Activated CD4-positive, alpha-beta T cell treated with anti-CD3 and anti-CD28 coated beads, Interleukin-2, amount 50 U/mL, for 1 hour (primary cell): ENCODE data around the gene IQGAP2.
"Not testable (repeated sequence)": the region's sequence is repeated elsewhere in the genome, so short reads cannot be mapped to it uniquely, and the experiment has no call there.

Experiments
- DNase-seq: peaks from one replicate; pipeline ENCODE4 v3.0.0-alpha.2; 2020

Gene IQGAP2

DNA sequence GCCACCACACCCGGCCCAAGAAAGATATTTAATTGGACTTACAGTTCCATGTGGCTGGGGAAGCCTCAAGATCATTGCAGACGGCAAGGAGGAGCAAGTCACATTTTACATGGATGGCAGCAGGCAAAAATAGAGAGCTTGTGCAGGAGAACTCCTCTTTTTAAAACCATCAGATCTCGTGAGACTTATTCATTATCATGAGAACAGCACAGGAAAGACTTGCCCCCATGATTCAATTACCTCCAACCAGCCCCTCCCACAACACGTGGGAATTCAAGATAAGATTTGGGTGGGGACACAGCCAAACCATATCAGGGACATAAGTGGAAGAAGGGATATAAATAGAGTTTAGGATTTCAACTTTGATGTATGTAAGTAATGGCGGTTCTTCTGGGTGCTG is 115.2 kb downstream of the IQGAP2 start:
- DNase-seq = not testable (repeated sequence)

DNA sequence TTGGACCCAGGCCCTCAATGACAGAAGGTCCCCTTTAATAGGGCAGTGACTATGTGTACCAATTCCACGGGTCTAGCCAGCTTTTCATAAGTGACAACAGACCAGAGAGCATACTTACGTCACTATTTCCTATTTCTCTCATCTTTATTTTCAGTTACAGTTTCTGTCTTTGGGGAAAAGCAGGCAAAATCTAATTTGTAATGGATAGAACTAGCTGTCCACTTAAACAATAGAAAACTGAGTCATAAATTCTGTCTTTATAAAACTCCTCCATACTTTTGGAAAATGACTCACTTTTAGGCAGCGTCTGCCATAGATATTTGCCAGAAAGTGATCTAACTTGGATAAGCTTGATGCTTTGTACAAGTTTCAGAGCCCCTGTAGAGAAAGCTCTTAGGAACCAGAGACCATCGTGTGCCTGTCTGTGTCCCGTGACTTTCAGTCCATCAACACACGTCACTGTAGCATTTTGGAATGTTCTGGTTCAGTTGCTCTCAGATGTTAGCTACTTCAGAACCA is 118.2 kb downstream of the IQGAP2 start:
- DNase-seq = no peak

GRCh38 chr5:76522103-76522935 is 119.2 kb downstream of the IQGAP2 start:
- DNase-seq = no peak

DNA sequence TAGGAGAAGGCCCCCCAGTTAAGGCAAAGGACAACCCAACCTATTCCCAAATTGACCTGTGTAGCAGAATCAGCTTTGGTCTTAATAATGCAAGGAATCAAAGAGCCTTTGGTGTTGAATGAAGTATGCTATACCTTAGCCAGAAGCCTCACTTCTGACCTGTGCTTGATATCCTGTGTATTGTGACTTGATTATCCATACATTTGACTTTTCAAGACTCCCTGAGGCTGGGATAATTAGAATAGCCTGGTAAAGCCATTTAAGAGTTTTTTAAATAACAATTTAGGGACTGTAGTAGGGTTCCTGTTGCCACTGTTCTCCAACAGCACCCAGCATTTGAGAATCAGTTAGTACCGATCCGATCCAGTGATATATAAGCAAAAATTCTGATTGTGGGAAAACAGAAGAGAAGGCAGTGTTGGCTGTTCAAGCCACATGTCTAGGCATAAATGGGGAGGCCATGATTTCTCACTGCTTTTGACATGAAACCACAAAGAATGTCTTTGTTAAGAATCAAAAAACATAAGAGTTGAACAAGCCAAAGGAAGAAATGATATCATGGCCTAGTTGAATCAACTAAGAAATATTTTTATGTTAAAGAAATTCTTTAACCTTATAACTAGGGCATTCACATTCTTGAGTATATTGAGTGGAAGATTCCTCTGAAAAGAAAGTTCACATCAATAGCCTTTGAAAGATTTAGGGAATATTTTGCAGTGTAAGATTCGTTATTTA is 121.2 kb downstream of the IQGAP2 start:
- no peak for DNase-seq

DNA sequence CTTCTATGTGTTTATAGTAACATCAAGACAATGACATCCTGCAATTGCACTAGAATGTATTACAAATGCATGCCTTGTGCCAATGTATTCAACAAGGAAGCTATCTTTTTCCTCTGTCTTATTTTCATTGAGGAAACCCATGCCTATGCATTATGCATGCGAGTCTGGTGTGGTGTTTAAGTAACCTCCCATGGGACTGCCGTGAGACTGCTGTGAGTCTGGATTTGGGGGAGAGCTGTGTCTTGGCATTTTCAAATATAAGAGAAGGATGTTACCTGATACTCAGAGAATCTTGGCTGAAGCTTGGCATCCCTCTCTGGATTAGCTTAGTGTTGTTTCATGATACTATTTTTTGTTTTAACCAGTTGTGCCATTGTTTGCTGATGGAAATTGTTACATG is 121.8 kb downstream of the IQGAP2 start:
- no peak for DNase-seq

DNA sequence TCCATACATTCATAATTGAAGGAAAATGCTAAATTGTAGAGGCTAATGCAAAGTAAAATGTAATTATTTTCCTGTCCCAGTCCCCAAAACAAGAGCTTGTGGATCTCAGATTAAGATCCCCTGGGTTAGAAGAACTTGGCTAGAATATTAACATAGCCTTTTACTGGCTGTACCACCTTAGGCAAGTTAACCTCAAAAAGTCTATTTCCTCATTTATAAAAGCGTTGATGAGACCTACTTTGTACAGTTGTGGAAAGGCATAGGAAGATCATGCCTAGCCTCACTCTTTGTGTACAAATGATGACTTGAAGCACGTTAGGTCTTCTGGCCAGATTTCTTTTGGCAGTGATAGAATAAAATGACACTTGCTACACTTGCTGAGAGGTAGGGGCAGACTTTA is 122.9 kb downstream of the IQGAP2 start:
- DNase-seq = no peak

DNA sequence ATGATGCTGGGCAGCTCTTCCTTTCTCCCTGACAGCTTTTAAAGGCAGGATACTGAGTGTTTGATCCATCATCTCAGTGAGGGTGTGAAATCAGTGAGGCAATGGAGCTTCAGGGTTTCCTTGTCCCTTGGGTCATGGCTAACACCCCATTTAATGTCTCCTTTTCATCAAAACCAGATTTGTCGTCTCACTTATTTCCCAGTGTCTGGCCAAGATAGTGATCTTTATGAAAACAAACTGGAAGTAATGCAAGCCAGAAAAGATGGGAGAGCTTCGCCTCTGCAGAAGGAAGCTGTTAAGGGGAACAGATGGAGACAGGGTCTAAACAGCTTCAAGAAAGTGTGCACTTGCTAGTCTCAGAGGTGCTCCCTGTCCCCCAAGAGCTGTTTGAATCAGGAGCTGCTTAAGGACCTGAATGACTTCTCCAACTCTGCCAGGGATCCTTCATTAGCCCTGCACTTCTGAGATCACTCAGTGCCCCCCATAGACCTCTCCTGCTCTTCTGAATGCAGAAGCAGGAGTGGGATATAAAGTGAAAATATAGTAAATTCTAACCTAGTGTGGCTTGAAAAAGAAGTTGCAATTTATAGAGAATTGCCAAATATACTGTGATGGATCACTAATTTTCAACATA is 124.0 kb downstream of the IQGAP2 start:
- no peak for DNase-seq

- no peak for DNase-seq
Observed at GRCh38 chr5:76527685-76528161, 124.6 kb downstream of the IQGAP2 start.

- DNase-seq = no peak
Observed at GRCh38 chr5:76528547-76529331, 125.7 kb downstream of the IQGAP2 start.

DNA sequence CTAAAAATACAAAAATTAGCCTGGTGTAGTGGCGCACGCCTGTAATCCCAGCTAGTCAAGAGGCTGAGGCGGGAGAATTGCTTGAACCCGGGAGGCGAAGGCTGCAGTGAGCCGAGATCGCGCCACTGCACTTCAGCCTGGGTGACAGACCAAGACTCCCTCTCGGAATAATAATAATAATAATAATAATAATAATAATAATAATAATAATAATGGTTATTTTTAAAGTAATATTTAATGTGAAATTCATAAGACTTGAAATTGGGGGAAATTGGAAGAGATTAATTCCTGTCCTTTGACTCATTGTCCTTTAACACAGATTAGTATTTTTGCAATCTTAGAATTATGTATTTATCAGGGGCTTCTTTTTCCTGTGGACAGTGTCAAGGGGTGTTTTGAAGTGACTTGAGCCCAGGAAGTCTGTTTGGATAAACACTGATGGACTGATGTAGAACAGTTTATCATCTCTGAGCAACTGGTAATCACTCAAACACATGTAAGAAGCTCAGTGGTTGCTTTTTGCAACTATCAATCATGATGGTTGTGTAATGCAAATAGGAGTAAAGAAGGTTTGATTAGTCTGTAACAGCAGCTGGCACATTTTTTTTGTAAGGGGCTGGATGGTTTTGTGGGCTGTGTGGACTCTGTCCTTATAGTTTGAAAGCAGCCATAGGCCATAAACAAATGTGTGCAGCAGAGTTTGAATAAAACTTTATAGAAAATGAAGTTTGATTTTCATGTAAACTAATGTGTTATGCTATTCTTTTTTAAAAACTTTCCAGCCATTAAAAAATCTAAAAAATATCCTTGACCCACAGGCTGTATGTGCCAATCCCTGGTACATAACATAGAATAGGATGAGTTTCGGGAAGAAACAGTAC is 126.6 kb downstream of the IQGAP2 start:
- DNase-seq = no peak

DNA sequence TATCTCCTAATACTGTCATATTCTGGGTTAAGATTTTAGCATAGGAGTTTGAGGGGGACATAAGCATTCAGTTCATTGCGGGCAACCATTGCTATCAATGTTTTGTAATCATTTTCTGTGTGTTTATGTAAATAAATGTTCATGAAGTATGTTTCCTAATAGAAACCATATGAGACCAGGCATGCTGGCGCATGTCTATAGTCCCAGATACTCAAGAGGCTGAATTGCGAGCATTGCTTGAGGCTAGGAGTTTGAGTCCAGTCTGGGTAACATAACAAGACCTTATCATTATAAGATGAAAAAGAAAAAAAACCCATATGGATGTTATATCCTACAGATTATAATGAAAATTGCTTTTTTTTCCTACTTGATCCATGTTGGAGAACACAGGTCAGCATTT is 129.0 kb downstream of the IQGAP2 start:
- no peak for DNase-seq

DNA sequence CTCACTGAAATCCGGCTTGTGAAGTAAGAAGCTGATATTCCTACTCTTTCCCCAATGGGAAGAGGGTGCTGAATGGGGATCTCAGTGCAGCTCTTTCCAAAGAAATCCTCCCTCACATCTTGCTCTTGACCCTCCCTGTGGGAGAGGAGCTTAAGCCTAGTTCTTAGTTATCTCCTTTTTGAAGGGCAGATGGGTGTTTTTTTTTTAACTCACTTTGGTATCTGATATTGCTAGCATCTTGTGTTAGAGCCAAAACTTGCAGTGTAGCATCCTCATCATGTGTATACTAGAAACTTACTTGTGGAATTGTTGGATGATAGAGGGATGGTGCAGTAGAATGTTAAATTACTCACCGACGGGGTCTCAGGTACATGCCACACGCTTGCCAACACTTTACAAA is 129.9 kb downstream of the IQGAP2 start:
- DNase-seq = no peak

GRCh38 chr5:76535577-76535976 is 132.5 kb downstream of the IQGAP2 start:
- no peak for DNase-seq

DNA sequence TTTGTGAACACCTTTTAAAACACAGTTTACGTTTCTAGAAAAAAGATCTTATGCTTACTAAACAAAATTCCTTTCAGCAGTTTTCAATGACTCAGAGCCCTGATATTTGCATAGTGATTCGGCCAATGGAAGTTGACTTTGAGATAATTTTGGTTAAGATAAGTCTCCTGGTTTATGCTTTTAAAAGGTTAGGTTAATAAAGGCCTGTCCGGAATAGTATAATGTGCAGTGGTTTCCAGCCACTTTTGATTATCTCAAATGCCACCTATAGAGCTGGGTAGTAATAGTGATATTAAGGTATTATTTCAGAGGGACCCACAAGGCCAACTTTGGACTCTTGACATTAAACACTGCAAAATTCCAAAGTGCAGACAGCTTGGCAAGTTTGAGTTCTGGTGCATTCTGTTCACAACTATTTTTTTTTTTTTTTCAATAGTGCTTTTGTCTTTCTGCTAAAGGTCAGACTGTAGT is 134.0 kb downstream of the IQGAP2 start:
- no peak for DNase-seq

DNA sequence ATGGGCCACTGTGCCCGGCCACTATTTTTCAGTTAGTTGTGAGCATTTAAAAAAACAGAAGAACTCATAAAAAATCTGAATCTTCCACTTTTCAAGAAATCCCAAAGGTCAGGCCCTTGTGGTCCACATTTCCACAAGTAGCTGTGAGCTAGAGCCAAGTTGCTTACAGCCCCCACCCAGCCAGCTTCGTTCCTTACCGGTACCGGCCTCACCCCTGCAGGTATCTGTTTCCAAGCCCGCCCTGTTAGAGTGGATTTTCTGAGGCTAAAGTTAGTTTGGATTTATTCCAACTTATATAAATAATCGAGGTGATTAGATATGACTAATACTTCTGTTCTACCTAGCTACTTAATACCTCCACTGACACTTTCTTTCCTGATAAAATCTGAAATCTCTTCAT is 139.2 kb downstream of the IQGAP2 start:
- DNase-seq = no peak

DNA sequence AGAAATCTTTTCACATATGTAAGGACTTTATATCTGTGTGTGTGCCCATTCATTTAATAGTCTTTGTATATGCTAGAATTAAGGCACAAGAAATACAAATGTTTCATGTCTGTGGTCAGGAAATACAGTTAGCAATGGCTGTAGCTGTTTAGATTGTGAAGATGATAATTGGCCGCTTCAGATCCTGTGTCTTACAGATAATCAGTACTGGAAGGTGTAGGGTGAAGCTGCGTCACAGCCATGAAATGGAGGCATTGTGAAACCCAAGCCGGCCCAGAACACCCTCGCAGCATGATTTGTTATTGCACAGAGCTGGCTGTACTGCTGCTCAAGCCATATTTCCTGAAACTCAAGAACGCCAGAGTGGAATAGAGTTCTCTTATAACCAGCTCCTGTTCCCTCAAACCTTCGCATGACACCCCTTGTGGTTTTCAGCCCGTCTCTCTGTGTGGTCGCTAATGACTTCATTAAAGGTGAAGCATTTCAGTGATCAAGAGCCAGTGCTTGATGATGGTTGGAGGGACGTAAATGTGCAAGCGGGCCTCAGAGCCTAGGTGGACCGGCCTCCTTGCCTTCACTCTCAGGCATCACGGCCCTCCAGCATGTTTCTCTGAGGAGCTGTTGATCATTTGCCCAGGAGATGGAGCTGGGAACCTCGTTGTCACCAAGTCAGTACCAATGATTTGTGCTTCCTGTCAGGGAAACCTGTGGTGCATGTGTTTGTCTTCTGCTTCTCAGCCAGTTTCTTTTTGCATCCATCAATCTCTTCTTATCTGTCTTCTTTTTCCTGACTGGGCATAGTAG is 140.0 kb downstream of the IQGAP2 start:
- DNase-seq = peak; percentile 55

DNA sequence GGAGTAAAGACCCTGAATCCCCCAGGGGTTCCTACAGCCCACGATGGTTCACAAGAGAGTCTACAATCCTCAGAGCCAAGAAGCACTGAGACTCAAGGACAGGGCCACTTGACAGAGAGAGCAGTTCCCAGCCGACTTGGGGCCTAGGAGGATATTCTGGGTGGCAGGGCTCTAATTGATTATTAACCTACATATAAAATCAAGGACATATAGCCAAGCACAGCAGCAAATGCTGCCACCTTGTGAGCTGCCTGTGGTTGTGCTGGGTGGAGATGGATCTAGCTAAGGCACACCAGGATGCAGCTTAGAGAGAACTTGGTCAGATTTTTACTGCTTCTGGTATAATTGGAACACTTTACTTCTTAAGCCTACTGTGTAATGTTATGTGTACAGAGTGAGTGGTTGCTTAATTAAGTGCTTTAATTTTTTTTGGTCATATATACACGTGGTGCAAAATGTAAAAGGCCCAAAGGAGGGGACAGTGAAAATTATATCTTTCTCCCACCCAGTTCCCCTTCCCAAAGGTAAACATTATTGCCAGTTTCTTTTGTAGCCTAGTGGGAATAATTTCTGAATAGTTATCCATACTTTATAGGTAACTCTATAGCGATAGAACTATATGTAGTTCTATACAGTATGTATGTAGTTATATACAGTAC is 141.3 kb downstream of the IQGAP2 start:
- peak; percentile 59 for DNase-seq

DNA sequence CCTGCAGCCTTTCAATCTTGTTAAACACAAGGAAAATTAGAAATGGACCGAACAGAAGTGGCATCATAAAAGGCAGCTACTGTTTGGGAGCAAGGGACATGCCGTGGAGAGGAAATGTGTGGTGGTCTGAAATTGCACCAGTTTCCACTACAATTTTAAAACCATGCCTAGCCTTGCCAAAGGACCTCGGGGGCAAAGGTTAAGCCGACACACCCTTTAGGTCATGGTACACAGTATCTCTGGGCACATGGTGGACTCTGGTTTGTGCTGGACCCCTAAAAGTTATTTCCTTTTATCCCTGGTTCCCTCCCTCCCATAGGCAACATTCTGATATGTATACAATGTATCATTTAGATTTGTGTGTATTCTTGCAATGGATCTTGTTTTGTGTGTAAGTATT is 142.1 kb downstream of the IQGAP2 start:
- no peak for DNase-seq

DNA sequence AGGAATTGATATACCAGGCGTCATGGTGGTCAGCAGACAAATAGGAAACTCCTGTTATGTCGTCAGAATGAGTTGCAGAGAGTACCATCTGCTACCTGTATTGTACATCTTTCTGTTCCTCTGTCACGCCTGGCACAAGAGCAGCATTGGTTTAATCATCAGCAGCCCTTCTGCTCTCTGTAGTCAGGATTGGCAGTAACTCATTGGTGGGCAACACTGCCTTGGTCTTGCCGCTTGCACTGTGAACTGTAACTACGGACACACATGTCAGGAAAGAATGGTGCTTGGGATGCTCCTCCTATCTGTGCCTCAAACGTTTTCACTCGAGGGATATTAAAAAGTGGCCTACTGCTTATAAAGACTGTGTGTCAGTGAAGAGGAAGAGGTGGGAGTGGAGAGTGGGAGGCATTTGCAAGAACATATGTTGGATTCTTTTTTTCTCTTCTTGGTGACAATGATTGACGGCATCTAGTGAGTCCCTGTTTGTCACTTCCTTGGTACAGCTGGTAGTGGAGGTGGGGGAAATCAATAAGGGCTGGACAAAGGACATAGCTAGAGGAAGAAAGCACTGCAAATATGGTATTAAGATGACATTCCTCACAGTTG is 143.5 kb downstream of the IQGAP2 start:
- DNase-seq = peak; percentile 7
